Measurements from ENCODE around the gene PPARGC1A.

DNA sequence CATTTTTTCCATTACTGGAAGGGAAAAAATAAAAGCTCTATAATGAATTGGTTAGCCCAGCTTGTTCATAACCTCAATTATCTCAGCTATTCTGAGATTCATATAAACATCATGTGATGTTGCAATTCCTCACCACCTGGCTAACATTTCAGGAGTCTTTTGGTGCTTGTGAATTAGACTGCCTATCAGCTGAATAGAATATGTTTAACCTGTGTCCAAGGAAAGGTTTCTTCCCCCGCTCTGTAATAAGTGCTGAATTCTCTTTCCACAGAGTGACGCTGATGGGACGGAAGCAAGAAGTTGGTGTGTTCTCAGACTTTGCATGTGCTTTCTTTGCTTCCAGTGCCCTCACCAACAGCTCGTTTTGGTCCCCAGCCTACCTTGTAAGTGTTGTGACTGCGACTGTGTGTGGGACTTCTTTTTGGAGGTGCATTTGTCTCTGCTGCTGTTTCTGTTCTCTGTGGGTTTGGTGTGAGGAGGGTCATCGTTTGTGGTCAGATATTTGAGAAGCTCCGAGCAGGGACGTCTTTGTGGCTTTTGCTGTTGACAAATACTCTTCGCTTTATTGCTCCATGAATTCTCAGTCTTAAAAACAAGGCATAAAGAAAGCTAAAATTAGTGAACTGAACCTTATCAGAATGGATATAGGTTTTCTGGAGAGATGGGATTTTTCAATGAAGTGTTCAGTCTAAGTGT is 61.7 kb downstream of the PPARGC1A start:
- no peak for TF ChIP-seq EZH2phosphoT487 (IDR thresholded peaks at IDR 0.05; ENCODE audit: unreplicated experiment)
- TF ChIP-seq, protein P1, sequence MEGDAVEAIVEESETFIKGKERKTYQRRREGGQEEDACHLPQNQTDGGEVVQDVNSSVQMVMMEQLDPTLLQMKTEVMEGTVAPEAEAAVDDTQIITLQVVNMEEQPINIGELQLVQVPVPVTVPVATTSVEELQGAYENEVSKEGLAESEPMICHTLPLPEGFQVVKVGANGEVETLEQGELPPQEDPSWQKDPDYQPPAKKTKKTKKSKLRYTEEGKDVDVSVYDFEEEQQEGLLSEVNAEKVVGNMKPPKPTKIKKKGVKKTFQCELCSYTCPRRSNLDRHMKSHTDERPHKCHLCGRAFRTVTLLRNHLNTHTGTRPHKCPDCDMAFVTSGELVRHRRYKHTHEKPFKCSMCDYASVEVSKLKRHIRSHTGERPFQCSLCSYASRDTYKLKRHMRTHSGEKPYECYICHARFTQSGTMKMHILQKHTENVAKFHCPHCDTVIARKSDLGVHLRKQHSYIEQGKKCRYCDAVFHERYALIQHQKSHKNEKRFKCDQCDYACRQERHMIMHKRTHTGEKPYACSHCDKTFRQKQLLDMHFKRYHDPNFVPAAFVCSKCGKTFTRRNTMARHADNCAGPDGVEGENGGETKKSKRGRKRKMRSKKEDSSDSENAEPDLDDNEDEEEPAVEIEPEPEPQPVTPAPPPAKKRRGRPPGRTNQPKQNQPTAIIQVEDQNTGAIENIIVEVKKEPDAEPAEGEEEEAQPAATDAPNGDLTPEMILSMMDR (conservative IDR thresholded peaks at IDR 0.05; ENCODE audit: low read depth in 2 of 2), result no peak
- no peak for TF ChIP-seq POLR2AphosphoS5 (IDR thresholded peaks at IDR 0.05; ENCODE audit: low read depth)
- TF ChIP-seq EZH2 (IDR thresholded peaks at IDR 0.05; ENCODE audit: low read depth, unreplicated experiment), result no peak
- no peak for TF ChIP-seq STAT1 (IDR thresholded peaks at IDR 0.05; ENCODE audit: unreplicated experiment)
- TF ChIP-seq NANOG (IDR thresholded peaks at IDR 0.05; ENCODE audit: borderline replicate concordance), result no peak
- TF ChIP-seq, protein P2, sequence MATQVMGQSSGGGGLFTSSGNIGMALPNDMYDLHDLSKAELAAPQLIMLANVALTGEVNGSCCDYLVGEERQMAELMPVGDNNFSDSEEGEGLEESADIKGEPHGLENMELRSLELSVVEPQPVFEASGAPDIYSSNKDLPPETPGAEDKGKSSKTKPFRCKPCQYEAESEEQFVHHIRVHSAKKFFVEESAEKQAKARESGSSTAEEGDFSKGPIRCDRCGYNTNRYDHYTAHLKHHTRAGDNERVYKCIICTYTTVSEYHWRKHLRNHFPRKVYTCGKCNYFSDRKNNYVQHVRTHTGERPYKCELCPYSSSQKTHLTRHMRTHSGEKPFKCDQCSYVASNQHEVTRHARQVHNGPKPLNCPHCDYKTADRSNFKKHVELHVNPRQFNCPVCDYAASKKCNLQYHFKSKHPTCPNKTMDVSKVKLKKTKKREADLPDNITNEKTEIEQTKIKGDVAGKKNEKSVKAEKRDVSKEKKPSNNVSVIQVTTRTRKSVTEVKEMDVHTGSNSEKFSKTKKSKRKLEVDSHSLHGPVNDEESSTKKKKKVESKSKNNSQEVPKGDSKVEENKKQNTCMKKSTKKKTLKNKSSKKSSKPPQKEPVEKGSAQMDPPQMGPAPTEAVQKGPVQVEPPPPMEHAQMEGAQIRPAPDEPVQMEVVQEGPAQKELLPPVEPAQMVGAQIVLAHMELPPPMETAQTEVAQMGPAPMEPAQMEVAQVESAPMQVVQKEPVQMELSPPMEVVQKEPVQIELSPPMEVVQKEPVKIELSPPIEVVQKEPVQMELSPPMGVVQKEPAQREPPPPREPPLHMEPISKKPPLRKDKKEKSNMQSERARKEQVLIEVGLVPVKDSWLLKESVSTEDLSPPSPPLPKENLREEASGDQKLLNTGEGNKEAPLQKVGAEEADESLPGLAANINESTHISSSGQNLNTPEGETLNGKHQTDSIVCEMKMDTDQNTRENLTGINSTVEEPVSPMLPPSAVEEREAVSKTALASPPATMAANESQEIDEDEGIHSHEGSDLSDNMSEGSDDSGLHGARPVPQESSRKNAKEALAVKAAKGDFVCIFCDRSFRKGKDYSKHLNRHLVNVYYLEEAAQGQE (IDR thresholded peaks at IDR 0.05; ENCODE audit: unreplicated experiment), result no peak
- TF ChIP-seq, protein P3, sequence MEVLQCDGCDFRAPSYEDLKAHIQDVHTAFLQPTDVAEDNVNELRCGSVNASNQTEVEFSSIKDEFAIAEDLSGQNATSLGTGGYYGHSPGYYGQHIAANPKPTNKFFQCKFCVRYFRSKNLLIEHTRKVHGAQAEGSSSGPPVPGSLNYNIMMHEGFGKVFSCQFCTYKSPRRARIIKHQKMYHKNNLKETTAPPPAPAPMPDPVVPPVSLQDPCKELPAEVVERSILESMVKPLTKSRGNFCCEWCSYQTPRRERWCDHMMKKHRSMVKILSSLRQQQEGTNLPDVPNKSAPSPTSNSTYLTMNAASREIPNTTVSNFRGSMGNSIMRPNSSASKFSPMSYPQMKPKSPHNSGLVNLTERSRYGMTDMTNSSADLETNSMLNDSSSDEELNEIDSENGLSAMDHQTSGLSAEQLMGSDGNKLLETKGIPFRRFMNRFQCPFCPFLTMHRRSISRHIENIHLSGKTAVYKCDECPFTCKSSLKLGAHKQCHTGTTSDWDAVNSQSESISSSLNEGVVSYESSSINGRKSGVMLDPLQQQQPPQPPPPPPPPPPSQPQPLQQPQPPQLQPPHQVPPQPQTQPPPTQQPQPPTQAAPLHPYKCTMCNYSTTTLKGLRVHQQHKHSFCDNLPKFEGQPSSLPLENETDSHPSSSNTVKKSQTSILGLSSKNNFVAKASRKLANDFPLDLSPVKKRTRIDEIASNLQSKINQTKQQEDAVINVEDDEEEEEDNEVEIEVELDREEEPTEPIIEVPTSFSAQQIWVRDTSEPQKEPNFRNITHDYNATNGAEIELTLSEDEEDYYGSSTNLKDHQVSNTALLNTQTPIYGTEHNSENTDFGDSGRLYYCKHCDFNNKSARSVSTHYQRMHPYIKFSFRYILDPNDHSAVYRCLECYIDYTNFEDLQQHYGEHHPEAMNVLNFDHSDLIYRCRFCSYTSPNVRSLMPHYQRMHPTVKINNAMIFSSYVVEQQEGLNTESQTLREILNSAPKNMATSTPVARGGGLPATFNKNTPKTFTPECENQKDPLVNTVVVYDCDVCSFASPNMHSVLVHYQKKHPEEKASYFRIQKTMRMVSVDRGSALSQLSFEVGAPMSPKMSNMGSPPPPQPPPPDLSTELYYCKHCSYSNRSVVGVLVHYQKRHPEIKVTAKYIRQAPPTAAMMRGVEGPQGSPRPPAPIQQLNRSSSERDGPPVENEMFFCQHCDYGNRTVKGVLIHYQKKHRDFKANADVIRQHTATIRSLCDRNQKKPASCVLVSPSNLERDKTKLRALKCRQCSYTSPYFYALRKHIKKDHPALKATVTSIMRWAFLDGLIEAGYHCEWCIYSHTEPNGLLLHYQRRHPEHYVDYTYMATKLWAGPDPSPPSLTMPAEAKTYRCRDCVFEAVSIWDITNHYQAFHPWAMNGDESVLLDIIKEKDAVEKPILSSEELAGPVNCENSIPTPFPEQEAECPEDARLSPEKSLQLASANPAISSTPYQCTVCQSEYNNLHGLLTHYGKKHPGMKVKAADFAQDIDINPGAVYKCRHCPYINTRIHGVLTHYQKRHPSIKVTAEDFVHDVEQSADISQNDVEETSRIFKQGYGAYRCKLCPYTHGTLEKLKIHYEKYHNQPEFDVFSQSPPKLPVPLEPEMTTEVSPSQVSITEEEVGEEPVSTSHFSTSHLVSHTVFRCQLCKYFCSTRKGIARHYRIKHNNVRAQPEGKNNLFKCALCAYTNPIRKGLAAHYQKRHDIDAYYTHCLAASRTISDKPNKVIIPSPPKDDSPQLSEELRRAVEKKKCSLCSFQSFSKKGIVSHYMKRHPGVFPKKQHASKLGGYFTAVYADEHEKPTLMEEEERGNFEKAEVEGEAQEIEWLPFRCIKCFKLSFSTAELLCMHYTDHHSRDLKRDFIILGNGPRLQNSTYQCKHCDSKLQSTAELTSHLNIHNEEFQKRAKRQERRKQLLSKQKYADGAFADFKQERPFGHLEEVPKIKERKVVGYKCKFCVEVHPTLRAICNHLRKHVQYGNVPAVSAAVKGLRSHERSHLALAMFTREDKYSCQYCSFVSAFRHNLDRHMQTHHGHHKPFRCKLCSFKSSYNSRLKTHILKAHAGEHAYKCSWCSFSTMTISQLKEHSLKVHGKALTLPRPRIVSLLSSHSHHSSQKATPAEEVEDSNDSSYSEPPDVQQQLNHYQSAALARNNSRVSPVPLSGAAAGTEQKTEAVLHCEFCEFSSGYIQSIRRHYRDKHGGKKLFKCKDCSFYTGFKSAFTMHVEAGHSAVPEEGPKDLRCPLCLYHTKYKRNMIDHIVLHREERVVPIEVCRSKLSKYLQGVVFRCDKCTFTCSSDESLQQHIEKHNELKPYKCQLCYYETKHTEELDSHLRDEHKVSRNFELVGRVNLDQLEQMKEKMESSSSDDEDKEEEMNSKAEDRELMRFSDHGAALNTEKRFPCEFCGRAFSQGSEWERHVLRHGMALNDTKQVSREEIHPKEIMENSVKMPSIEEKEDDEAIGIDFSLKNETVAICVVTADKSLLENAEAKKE (CRISPR knock-in tag; IDR thresholded peaks at IDR 0.05), result no peak
- TF ChIP-seq, protein P4, sequence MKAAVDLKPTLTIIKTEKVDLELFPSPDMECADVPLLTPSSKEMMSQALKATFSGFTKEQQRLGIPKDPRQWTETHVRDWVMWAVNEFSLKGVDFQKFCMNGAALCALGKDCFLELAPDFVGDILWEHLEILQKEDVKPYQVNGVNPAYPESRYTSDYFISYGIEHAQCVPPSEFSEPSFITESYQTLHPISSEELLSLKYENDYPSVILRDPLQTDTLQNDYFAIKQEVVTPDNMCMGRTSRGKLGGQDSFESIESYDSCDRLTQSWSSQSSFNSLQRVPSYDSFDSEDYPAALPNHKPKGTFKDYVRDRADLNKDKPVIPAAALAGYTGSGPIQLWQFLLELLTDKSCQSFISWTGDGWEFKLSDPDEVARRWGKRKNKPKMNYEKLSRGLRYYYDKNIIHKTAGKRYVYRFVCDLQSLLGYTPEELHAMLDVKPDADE (IDR thresholded peaks at IDR 0.05), result no peak
- no peak for TF ChIP-seq ZNF331 (CRISPR knock-in tag; IDR thresholded peaks at IDR 0.05; ENCODE audit: low read depth)
- no peak for TF ChIP-seq JUNB (IDR thresholded peaks at IDR 0.05; ENCODE audit: unreplicated experiment)
- no peak for TF ChIP-seq ZNF114 (CRISPR knock-in tag; IDR thresholded peaks at IDR 0.05)
- TF ChIP-seq CREB1 (CRISPR knock-in tag; IDR thresholded peaks at IDR 0.05; ENCODE audit: low read depth), result no peak
